GM06990 (cell line): Measurements from ENCODE around the gene NHLRC4.

Experiments used
- DNase-seq: peaks from one replicate; pipeline ENCODE4 v3.0.0-alpha.2; 2011; ENCODE audit not compliant: insufficient read length; ENCODE audit errors: extremely low read depth
- H3K27me3 ChIP-seq: replicated peaks from 2 replicates; pipeline ENCODE4 v1.6.0; 2011; ENCODE audit warnings: low read length; ENCODE audit not compliant: control insufficient read depth, insufficient read depth
- H3K36me3 ChIP-seq: 2 replicates; pipeline ENCODE4 v1.5.1; 2011; ENCODE audit warnings: low read length; ENCODE audit not compliant: control insufficient read depth, insufficient read depth
- H3K4me3 ChIP-seq: replicated peaks from 2 replicates; pipeline ENCODE4 v1.5.1; 2011; ENCODE audit warnings: low read depth, mild to moderate bottlenecking, control low read depth, low read length
- CTCF ChIP-seq: IDR thresholded peaks from 2 replicates; pipeline ENCODE4 v1.5.1; 2011; ENCODE audit warnings: low read length, control low read depth, mild to moderate bottlenecking, inconsistent platforms; ENCODE audit not compliant: insufficient read depth, poor library complexity, severe bottlenecking

NHLRC4 gene

GRCh38 chr16:529012-529575 is 37.7 kb upstream of the NHLRC4 start:
- peak overlapping the region; percentile 85 for H3K4me3 ChIP-seq
- H3K27me3 ChIP-seq, result no peaks in the 10 kb centered on the region
- DNase-seq, result no peak
- no peak for TF ChIP-seq CTCF
- peaks cover 3% of the 10 kb centered on the region for H3K36me3 ChIP-seq

GRCh38 chr16:530111-530817 is 36.5 kb upstream of the NHLRC4 start:
- H3K27me3 ChIP-seq, result no peaks in the 10 kb centered on the region
- TF ChIP-seq CTCF, result no peak
- no peak for DNase-seq

GRCh38 chr16:531494-532125 is 35.2 kb upstream of the NHLRC4 start:
- no peaks in the 10 kb centered on the region for H3K27me3 ChIP-seq
- TF ChIP-seq CTCF, result no peak
- no peak overlapping the region for H3K4me3 ChIP-seq
- DNase-seq, result no peak
- H3K36me3 ChIP-seq, result peaks cover 7% of the 10 kb centered on the region

More at GRCh38 chr16:530111-530817, 36.5 kb upstream of the NHLRC4 start:
- Histone ChIP-seq H3K4me3 (no peak overlapping the region), H3K36me3 (peaks cover 7% of the 10 kb centered on the region)

GRCh38 chr16:533391-534123 is 33.2 kb upstream of the NHLRC4 start:
- no peak overlapping the region for H3K4me3 ChIP-seq

GRCh38 chr16:534135-534534 is 32.7 kb upstream of the NHLRC4 start:
- TF ChIP-seq CTCF, result no peak
- no peak for DNase-seq
- Histone ChIP-seq H3K27me3 (no peaks in the 10 kb centered on the region), H3K4me3 (no peak overlapping the region), H3K36me3 (peaks cover 13% of the 10 kb centered on the region)

More at GRCh38 chr16:533391-534123, 33.2 kb upstream of the NHLRC4 start:
- no peak for TF ChIP-seq CTCF
- no peaks in the 10 kb centered on the region for H3K27me3 ChIP-seq
- no peak for DNase-seq
- peaks cover 13% of the 10 kb centered on the region for H3K36me3 ChIP-seq
